Activated T-helper 2 cell treated with anti-CD3 and anti-CD28 coated beads, Interferon-gamma antibody, Interleukin-2, Interleukin-4, amounts not matched to agents 10 μg/mL and 5 μg/mL and 100 μg/mL, durations not matched to agents 14 hours and 24 hours and 36 hours (primary cell): Measurements from ENCODE around the gene MGAT4A. TPM values are rescaled to one million over a fixed set of nuclear protein-coding genes. Genes with fewer than 3 reads are reported as not detected.

Experiments used
- DNase-seq: peaks from one replicate; pipeline ENCODE4 v3.0.0; 2021; ENCODE audit warnings: low spot score
- H3K27ac Mint-ChIP-seq: one replicate; pipeline ENCODE4 v1.8.0; 2021; ENCODE audit warnings: mixed read lengths
- H3K27me3 Mint-ChIP-seq: one replicate; pipeline ENCODE4 v1.8.0; 2021; ENCODE audit warnings: low read depth, mixed read lengths
- H3K36me3 Mint-ChIP-seq: one replicate; pipeline ENCODE4 v1.8.0; 2021; ENCODE audit warnings: low read depth, mixed read lengths
- H3K4me1 Mint-ChIP-seq: one replicate; pipeline ENCODE4 v1.8.0; 2021; ENCODE audit warnings: low read depth, mixed read lengths
- H3K4me3 Mint-ChIP-seq: one replicate; pipeline ENCODE4 v1.8.0; 2021; ENCODE audit warnings: low read depth, mild to moderate bottlenecking, moderate library complexity, mixed read lengths
- H3K9me3 Mint-ChIP-seq: one replicate; pipeline ENCODE4 v1.8.0; 2021; ENCODE audit warnings: mixed read lengths
- intact Hi-C: fragments of 100-400 bp; cut with micrococcal nuclease; formaldehyde crosslinking; loops from one replicate; pipeline ENCODE4 v1.15.1; 2023
- total RNA-seq: library from RNA; stranded (reverse); gene quantifications from 2 replicates; pipeline ENCODE4 v1.2.3, GENCODE V29; 2022

MGAT4A gene
- total RNA-seq, 1 donor from 2014 or later: 42.0 TPM

GRCh38 chr2:98578231-98578630 lies 152.7 kb downstream of the MGAT4A start:
- H3K36me3 Mint-ChIP-seq: peaks cover 61% of the 10 kb centered on the region
- no peak for DNase-seq

GRCh38 chr2:98577313-98577712 lies 153.6 kb downstream of the MGAT4A start:
- intact Hi-C loops: no loop called here
- no peaks in the 10 kb centered on the region for H3K27me3 Mint-ChIP-seq
- no peak overlapping the region for H3K4me3 Mint-ChIP-seq
- no peak for DNase-seq
- H3K27ac Mint-ChIP-seq: no peak overlapping the region
- peaks cover 59% of the 10 kb centered on the region for H3K36me3 Mint-ChIP-seq
- H3K4me1 Mint-ChIP-seq: no peaks in the 10 kb centered on the region
- no peaks in the 10 kb centered on the region for H3K9me3 Mint-ChIP-seq

More at GRCh38 chr2:98578231-98578630, 152.7 kb downstream of the MGAT4A start:
- intact Hi-C loops: no loop called here
- H3K27me3 Mint-ChIP-seq: no peaks in the 10 kb centered on the region
- no peak overlapping the region for H3K4me3 Mint-ChIP-seq
- no peak overlapping the region for H3K27ac Mint-ChIP-seq
- no peaks in the 10 kb centered on the region for H3K9me3 Mint-ChIP-seq
- H3K4me1 Mint-ChIP-seq: no peaks in the 10 kb centered on the region

- Mint-ChIP-seq H3K27me3 (no peaks in the 10 kb centered on the region), H3K9me3 (no peaks in the 10 kb centered on the region), H3K36me3 (peaks cover 57% of the 10 kb centered on the region), H3K4me3 (no peak overlapping the region), H3K27ac (no peak overlapping the region), H3K4me1 (no peaks in the 10 kb centered on the region)
- DNase-seq: no peak
- intact Hi-C loops: no loop called here
Observed at GRCh38 chr2:98576666-98577312, 154.1 kb downstream of the MGAT4A start.

- Mint-ChIP-seq H3K27ac (no peak overlapping the region), H3K4me1 (no peaks in the 10 kb centered on the region), H3K4me3 (no peak overlapping the region), H3K36me3 (peaks cover 65% of the 10 kb centered on the region), H3K9me3 (no peaks in the 10 kb centered on the region), H3K27me3 (no peaks in the 10 kb centered on the region)
- no peak for DNase-seq
- intact Hi-C loops: no loop called here
Observed at GRCh38 chr2:98573426-98573825, 157.5 kb downstream of the MGAT4A start.

- DNase-seq: no peak
- intact Hi-C loops: no loop called here
- Mint-ChIP-seq H3K27me3 (no peaks in the 10 kb centered on the region), H3K36me3 (peaks cover 57% of the 10 kb centered on the region), H3K4me3 (no peak overlapping the region), H3K27ac (no peak overlapping the region), H3K4me1 (no peaks in the 10 kb centered on the region), H3K9me3 (no peaks in the 10 kb centered on the region)
Observed at GRCh38 chr2:98572676-98573075, 158.3 kb downstream of the MGAT4A start.

- no peak for DNase-seq
- Mint-ChIP-seq H3K4me1 (no peaks in the 10 kb centered on the region), H3K4me3 (no peak overlapping the region), H3K27ac (no peak overlapping the region), H3K36me3 (peaks cover 57% of the 10 kb centered on the region), H3K9me3 (no peaks in the 10 kb centered on the region), H3K27me3 (no peaks in the 10 kb centered on the region)
- intact Hi-C loops: no loop called here
Observed at GRCh38 chr2:98572211-98572610, 158.7 kb downstream of the MGAT4A start.

- H3K27me3 Mint-ChIP-seq: no peaks in the 10 kb centered on the region
- H3K4me1 Mint-ChIP-seq: no peaks in the 10 kb centered on the region
- peaks cover 58% of the 10 kb centered on the region for H3K36me3 Mint-ChIP-seq
- no peak overlapping the region for H3K27ac Mint-ChIP-seq
- H3K9me3 Mint-ChIP-seq: no peaks in the 10 kb centered on the region
- DNase-seq: no peak
- intact Hi-C loops: no loop called here
- H3K4me3 Mint-ChIP-seq: no peak overlapping the region
Observed at GRCh38 chr2:98571796-98572195, 159.1 kb downstream of the MGAT4A start.

- H3K4me3 Mint-ChIP-seq: no peak overlapping the region
- peaks cover 59% of the 10 kb centered on the region for H3K36me3 Mint-ChIP-seq
- H3K4me1 Mint-ChIP-seq: no peaks in the 10 kb centered on the region
- no peaks in the 10 kb centered on the region for H3K9me3 Mint-ChIP-seq
- H3K27ac Mint-ChIP-seq: no peak overlapping the region
- intact Hi-C loops: no loop called here
- no peaks in the 10 kb centered on the region for H3K27me3 Mint-ChIP-seq
- DNase-seq: no peak
Observed at GRCh38 chr2:98571121-98571701, 159.7 kb downstream of the MGAT4A start.

- Mint-ChIP-seq H3K4me1 (no peaks in the 10 kb centered on the region), H3K27ac (no peak overlapping the region), H3K9me3 (no peaks in the 10 kb centered on the region), H3K27me3 (no peaks in the 10 kb centered on the region), H3K4me3 (no peak overlapping the region), H3K36me3 (peaks cover 62% of the 10 kb centered on the region)
- DNase-seq: no peak
- intact Hi-C loops: no loop called here
Observed at GRCh38 chr2:98570356-98570755, 160.6 kb downstream of the MGAT4A start.

- H3K9me3 Mint-ChIP-seq: no peaks in the 10 kb centered on the region
- no peak for DNase-seq
- no peaks in the 10 kb centered on the region for H3K4me1 Mint-ChIP-seq
- H3K27ac Mint-ChIP-seq: no peak overlapping the region
- intact Hi-C loops: loop anchor here (1.0 to 5.0 kb wide), 2 partner anchors 67 to 267 kb away; no protein-coding TSS in a partner anchor
- H3K36me3 Mint-ChIP-seq: peaks cover 62% of the 10 kb centered on the region
- no peak overlapping the region for H3K4me3 Mint-ChIP-seq
- H3K27me3 Mint-ChIP-seq: no peaks in the 10 kb centered on the region
Observed at GRCh38 chr2:98569915-98570314, 161.0 kb downstream of the MGAT4A start.

- DNase-seq: peak; percentile 40
- no peak overlapping the region for H3K27ac Mint-ChIP-seq
- H3K4me1 Mint-ChIP-seq: no peaks in the 10 kb centered on the region
- no peaks in the 10 kb centered on the region for H3K27me3 Mint-ChIP-seq
- H3K4me3 Mint-ChIP-seq: no peak overlapping the region
- H3K36me3 Mint-ChIP-seq: peaks cover 62% of the 10 kb centered on the region
- intact Hi-C loops: loop anchor here (1.0 to 5.0 kb wide), 2 partner anchors 68 to 268 kb away; no protein-coding TSS in a partner anchor
- no peaks in the 10 kb centered on the region for H3K9me3 Mint-ChIP-seq
Observed at GRCh38 chr2:98569197-98569793, 161.6 kb downstream of the MGAT4A start.
